Tibial artery (tissue), 4 donors: Measurements from ENCODE around the gene CREBRF.

Experiments used
- DNase-seq, 2 donors: peaks; one replicate each; pipeline ENCODE4 v3.0.0-alpha.2; 2019
- H3K27ac ChIP-seq, 2 donors: fragments of 200-600 bp; sonication (generic) in 1 of 2; 1 replicate in 1 of 2; 2 replicates in 1 of 2; pipeline ENCODE4 v1.5.1; 2018 to 2019; ENCODE audit warnings: mild to moderate bottlenecking in 1 of 2
- H3K27me3 ChIP-seq, 2 donors: fragments of 200-600 bp; sonication (generic) in 1 of 2; one replicate each; pipeline versions ENCODE4 v1.5.1 to v1.6.0; 2016 to 2019
- H3K36me3 ChIP-seq, 3 donors: fragments of 200-600 bp; sonication (generic) in 2 of 3; one replicate each; pipeline ENCODE4 v1.5.1; 2016 to 2019; ENCODE audit warnings: mild to moderate bottlenecking in 2 of 3
- H3K4me1 ChIP-seq, 4 donors: fragments of 200-600 bp; sonication (generic) in 2 of 4; 1 replicate in 3 of 4; 2 replicates in 1 of 4; pipeline ENCODE4 v1.5.1; 2016 to 2019
- H3K4me3 ChIP-seq, 2 donors: fragments of 200-600 bp; sonication (generic) in 1 of 2; 1 replicate in 1 of 2; 2 replicates in 1 of 2; pipeline ENCODE4 v1.5.1; 2018 to 2019; ENCODE audit warnings: mild to moderate bottlenecking in 2 of 2
- H3K9me3 ChIP-seq, 3 donors: fragments of 200-600 bp; sonication (generic) in 1 of 3; one replicate each; pipeline ENCODE4 v1.5.1; 2016 to 2019
- intact Hi-C: fragments of 100-400 bp; cut with DNase I; formaldehyde crosslinking; loops from one replicate; pipeline ENCODE4 v1.15.0; 2023; ENCODE audit warnings: low total_unique reads
- TF ChIP-seq, protein P1 (sequence below), 2 experiments: fragments of 200-600 bp in 1 of 2; fragments of 450-650 bp in 1 of 2; IDR thresholded peaks; one replicate each; pipeline ENCODE4 v1.5.1; 2017 to 2019; ENCODE audit warnings: antibody characterized with exemption in 2 of 2, mild to moderate bottlenecking in 1 of 2, moderate library complexity in 1 of 2

CREBRF gene

DNA sequence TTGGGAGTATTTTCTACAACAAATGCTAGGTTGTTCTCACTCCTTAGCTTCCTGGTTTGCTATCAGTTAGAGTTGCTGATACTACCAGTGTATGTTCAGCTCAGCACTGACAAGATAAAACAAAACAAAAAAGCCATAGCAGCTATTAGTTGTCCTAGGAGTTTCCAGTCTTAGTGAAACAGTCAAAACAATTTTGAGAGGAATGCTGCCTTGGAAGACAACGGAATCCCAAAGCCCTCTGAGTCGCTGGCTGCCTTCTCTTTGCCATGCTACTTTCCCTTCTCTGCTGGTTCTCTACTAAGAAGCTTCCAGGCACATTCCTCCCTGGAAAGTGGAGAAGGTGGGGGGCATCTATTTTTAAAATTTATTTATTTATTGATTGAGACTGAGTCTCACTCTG, 5.4 kb upstream of the CREBRF start:
- Histone ChIP-seq H3K27me3 (no peaks in the 10 kb centered on the region), H3K4me1 (peaks cover 0 to 7% (median 3%) of the 10 kb centered on the region in 4 donors), H3K9me3 (no peaks in the 10 kb centered on the region), H3K4me3 (no peak overlapping the region), H3K36me3 (no peaks in the 10 kb centered on the region), H3K27ac (no peak overlapping the region)
- intact Hi-C loops = no loop called here
- no peak for DNase-seq
- TF ChIP-seq, protein P1, sequence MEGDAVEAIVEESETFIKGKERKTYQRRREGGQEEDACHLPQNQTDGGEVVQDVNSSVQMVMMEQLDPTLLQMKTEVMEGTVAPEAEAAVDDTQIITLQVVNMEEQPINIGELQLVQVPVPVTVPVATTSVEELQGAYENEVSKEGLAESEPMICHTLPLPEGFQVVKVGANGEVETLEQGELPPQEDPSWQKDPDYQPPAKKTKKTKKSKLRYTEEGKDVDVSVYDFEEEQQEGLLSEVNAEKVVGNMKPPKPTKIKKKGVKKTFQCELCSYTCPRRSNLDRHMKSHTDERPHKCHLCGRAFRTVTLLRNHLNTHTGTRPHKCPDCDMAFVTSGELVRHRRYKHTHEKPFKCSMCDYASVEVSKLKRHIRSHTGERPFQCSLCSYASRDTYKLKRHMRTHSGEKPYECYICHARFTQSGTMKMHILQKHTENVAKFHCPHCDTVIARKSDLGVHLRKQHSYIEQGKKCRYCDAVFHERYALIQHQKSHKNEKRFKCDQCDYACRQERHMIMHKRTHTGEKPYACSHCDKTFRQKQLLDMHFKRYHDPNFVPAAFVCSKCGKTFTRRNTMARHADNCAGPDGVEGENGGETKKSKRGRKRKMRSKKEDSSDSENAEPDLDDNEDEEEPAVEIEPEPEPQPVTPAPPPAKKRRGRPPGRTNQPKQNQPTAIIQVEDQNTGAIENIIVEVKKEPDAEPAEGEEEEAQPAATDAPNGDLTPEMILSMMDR (IDR thresholded peaks at IDR 0.05) = no peak

- H3K27ac ChIP-seq = no peak overlapping the region
- intact Hi-C loops = no loop called here
- peaks cover 0 to 7% (median 3%) of the 10 kb centered on the region in 4 donors for H3K4me1 ChIP-seq
- peaks cover 0 to 5% (median 0%) of the 10 kb centered on the region in 3 donors for H3K36me3 ChIP-seq
- no peaks in the 10 kb centered on the region for H3K27me3 ChIP-seq
- H3K9me3 ChIP-seq = no peaks in the 10 kb centered on the region
- no peak for DNase-seq
- TF ChIP-seq, protein P1 (IDR thresholded peaks at IDR 0.05) = no peak
- H3K4me3 ChIP-seq = no peak overlapping the region
Observed at GRCh38 chr5:173051746-173052145, 4.4 kb upstream of the CREBRF start.

DNA sequence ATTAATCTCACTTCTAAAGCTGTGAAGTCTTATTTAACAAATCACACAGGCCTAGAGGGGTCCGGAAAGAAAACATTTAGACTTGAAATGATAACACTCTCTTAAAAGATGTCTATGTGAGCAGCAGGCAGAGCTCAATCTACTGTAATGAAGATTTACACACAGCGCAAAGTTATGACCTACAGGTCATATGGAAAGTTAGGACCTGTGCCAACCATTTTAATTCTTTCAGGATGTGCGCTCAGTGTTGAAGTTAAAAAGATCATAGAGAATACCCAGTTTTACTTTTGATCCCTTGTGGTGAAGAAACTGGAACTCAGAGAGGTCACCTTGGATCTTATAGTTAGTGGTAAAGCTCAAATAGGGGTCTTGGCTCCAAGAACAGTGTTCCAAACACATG, 3.1 kb upstream of the CREBRF start:
- DNase-seq = no peak
- Histone ChIP-seq H3K4me1 (peaks cover 0 to 12% (median 5%) of the 10 kb centered on the region in 4 donors), H3K9me3 (no peaks in the 10 kb centered on the region), H3K27ac (no peak overlapping the region), H3K27me3 (no peaks in the 10 kb centered on the region), H3K4me3 (no peak overlapping the region), H3K36me3 (peaks cover 0 to 6% (median 0%) of the 10 kb centered on the region in 3 donors)
- TF ChIP-seq, protein P1 (IDR thresholded peaks at IDR 0.05) = no peak
- intact Hi-C loops = no loop called here

DNA sequence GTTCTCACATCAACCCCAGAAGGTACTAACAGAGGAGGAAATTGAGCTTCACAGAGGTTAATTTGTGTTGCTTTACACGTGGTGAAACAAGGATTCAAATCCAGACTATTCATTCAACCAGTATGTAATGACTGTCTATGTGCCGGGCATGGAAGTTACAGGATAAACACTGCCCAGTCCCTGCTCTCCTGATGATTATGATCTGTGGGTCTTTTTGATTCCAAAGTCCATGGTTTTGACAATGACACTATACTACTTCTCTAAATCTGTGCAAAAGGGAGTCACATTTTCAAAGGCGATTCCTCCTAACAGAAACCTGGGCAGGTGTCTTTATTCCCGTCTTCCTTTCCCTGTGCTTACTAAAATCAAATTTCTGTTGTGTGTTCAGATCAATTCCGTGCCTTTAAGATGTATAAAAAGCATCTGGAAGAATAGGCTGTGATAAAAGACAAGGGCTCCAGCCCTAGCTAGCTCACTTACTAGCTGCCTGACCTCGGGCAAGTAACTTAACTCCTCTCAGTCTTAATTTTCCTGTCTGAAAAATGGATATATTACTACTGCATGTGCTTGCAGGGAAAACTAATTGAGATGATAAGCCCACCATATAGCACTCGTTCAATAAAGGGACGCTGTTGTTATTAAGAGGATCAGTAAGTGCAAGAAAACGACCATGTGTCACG, 970 bp upstream of the CREBRF start:
- H3K4me1 ChIP-seq = peaks cover 0 to 33% (median 16%) of the 10 kb centered on the region in 4 donors
- peak overlapping the region; percentile 98 to 99 for H3K4me3 ChIP-seq
- no peaks in the 10 kb centered on the region for H3K27me3 ChIP-seq
- intact Hi-C loops = loop anchor here (5.0 kb wide), 1 partner anchor 73 kb away; the partner anchor contains the start of gene ATP6V0E1
- peak overlapping the region in 1 of 2 donors; percentile 98 for H3K27ac ChIP-seq
- TF ChIP-seq, protein P1 (IDR thresholded peaks at IDR 0.05) = no peak
- H3K36me3 ChIP-seq = peaks cover 0 to 6% (median 0%) of the 10 kb centered on the region in 3 donors
- no peak for DNase-seq
- no peaks in the 10 kb centered on the region for H3K9me3 ChIP-seq

DNA sequence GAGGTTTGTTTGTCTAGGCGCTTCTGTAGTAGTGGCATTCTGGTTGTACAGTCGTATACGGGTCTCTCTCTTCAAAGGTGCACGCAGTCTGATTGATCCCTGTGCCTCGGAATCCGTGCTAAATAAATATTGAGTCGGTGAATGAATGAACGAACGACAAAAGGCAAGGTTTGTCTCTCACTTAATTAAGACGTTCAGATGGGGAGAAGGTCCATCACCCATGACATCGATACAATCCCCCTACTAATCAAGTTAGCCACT, 500 bp upstream of the CREBRF start:
- Histone ChIP-seq H3K36me3 (peaks cover 0 to 6% (median 0%) of the 10 kb centered on the region in 3 donors), H3K4me3 (peak overlapping the region; percentile 98 to 99), H3K27ac (peak overlapping the region; percentile 98 to 100), H3K4me1 (peaks cover 0 to 38% (median 18%) of the 10 kb centered on the region in 4 donors), H3K27me3 (no peaks in the 10 kb centered on the region), H3K9me3 (no peaks in the 10 kb centered on the region)
- intact Hi-C loops = loop anchor here (5.0 kb wide), 1 partner anchor 73 kb away; the partner anchor contains the start of gene ATP6V0E1
- no peak for DNase-seq
- TF ChIP-seq, protein P1 (IDR thresholded peaks at IDR 0.05) = no peak
